Endothelial cell of umbilical vein (primary cell): ENCODE measurements around the gene ARHGEF28.

Experiments
- EZH2 ChIP-seq: IDR thresholded peaks from 2 replicates; pipeline ENCODE4 v1.6.1; 2012; ENCODE audit warnings: borderline replicate concordance, low read depth, mild to moderate bottlenecking, moderate library complexity, low read length, inconsistent platforms; ENCODE audit not compliant: severe bottlenecking
- POLR2A ChIP-seq: IDR thresholded peaks from 2 replicates; pipeline ENCODE4 v1.6.1; 2012; ENCODE audit warnings: low read depth, mild to moderate bottlenecking, control low read depth, low read length
- TF ChIP-seq, protein P1 (sequence below): IDR thresholded peaks from 2 replicates; pipeline ENCODE4 v1.6.1; 2011; ENCODE audit not compliant: insufficient read depth, insufficient read length
- TF ChIP-seq, protein P2 (sequence below), 2 donors: IDR thresholded peaks; 1 replicate in 1 of 2; 2 replicates in 1 of 2; pipeline ENCODE4 v1.5.1; 2011; ENCODE audit warnings: low read length in 2 of 2, mild to moderate bottlenecking in 2 of 2, moderate library complexity in 2 of 2, control low read depth in 1 of 2, inconsistent platforms in 1 of 2, low read depth in 1 of 2; ENCODE audit not compliant: insufficient read depth in 1 of 2; ENCODE audit errors: extremely low read depth in 1 of 2

DNA sequence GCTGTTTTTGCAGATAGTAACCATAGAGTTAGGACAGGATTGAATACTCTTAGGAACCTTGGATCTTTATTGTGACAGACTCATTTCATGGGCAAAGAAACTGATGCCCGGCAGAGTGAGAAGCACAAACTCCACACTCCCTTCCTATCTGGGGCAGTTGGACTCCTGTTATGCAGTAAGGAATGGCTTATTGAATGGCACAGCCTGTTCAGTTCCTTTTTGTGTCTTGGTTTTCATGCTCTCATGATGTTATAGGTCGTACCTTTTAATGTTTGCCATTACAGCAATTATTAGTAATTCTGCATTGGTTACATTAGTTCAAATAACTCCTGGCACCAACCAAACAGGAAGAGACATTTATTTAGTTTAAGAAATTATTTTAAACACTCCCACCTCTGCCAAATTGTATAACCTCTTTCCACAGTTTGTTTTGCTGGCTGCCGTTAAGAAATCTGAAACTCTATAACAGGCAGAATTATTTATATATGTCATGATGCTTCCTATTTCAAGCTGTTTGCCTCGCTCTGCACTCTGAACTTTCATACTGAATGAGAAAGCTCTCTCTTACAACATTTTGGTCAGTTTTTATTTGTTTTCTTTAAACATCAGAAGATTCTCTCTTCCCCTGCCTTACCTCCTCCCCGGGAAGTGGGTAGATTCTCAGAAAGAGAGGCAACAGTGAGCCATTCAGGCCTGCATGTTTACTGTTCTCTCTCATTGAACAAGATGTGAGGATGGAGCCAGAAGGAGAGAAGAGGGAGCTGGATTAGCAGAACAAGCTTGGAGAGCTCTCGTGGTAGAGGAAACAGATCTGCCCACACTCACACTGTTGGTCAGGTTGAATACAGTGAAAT lies 144.4 kb downstream of the ARHGEF28 start:
- TF ChIP-seq, protein P1, sequence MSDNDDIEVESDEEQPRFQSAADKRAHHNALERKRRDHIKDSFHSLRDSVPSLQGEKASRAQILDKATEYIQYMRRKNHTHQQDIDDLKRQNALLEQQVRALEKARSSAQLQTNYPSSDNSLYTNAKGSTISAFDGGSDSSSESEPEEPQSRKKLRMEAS = no peak
- no peak for TF ChIP-seq EZH2
- no peak for TF ChIP-seq POLR2A
- TF ChIP-seq, protein P2, sequence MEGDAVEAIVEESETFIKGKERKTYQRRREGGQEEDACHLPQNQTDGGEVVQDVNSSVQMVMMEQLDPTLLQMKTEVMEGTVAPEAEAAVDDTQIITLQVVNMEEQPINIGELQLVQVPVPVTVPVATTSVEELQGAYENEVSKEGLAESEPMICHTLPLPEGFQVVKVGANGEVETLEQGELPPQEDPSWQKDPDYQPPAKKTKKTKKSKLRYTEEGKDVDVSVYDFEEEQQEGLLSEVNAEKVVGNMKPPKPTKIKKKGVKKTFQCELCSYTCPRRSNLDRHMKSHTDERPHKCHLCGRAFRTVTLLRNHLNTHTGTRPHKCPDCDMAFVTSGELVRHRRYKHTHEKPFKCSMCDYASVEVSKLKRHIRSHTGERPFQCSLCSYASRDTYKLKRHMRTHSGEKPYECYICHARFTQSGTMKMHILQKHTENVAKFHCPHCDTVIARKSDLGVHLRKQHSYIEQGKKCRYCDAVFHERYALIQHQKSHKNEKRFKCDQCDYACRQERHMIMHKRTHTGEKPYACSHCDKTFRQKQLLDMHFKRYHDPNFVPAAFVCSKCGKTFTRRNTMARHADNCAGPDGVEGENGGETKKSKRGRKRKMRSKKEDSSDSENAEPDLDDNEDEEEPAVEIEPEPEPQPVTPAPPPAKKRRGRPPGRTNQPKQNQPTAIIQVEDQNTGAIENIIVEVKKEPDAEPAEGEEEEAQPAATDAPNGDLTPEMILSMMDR (IDR thresholded peaks at IDR 0.05; ENCODE audit: extremely low read depth in 1 of 2, insufficient read depth in 1 of 2, low read depth in 1 of 2, low read length in 2 of 2) = no peak
